HG02623 (cell line): Measurements from ENCODE around the gene STAP2.

ENCODE experiments used
- ATAC-seq: cut with Tn5 transposase; IDR thresholded peaks from one replicate; pipeline ENCODE4 v1.9.1; 2021; ENCODE audit warnings: moderate library complexity; ENCODE audit not compliant: unreplicated experiment

Gene STAP2, protein sequence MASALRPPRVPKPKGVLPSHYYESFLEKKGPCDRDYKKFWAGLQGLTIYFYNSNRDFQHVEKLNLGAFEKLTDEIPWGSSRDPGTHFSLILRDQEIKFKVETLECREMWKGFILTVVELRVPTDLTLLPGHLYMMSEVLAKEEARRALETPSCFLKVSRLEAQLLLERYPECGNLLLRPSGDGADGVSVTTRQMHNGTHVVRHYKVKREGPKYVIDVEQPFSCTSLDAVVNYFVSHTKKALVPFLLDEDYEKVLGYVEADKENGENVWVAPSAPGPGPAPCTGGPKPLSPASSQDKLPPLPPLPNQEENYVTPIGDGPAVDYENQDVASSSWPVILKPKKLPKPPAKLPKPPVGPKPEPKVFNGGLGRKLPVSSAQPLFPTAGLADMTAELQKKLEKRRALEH

DNA sequence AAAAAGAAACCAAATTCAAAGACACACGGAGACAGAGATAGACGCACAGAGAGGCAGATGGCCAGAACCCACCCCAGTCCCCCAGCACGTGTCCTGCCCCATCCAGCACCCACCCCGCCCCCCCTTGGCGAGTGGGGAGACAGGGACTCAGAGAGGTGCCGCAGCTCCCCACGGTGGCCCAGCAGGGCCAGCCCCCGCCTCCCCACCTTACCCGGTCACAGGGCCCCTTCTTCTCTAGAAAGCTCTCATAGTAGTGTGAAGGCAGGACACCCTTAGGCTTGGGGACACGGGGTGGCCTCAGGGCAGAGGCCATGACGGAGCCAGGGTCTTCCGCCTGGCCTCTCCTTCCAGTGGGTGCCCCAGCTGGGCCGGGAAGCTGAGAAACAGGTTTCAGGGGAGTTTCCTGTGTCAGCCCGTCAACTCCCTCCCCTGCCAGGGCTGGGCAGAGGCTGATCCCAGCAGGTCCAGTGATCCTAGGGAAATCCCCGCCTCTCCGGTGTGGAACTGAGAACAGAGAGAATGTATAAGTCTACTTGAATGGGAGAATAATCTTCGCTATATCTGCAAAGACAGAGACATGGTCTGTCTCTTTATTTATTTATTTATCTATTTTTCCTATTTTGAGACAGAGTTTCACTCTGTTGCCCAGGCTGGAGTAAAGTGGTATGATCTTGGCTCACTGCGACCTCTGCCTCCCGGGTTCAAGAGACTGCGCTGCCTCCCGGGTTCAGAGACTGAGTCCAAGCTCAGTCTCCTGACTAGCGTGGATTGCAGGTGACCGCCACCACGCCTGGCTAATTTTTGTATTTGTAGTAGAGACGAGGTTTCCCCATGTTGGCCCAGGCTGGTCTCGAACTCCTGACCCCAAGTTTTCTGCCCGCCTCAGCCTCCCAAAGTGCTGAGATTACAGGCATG, at the start of gene STAP2:
STAP2 (minus strand) TSS at position 387 of the 915 bp plus-strand sequence; CDS start at position 313, 74 bp downstream.
- no peak for ATAC-seq

GRCh38 chr19:4386041-4386782, 47.6 kb upstream of the STAP2 start:
- ATAC-seq: no peak

- ATAC-seq: no peak
Observed at GRCh38 chr19:4385291-4386040, 46.8 kb upstream of the STAP2 start.

- ATAC-seq: no peak
Observed at GRCh38 chr19:4380254-4380727, 41.7 kb upstream of the STAP2 start.

DNA sequence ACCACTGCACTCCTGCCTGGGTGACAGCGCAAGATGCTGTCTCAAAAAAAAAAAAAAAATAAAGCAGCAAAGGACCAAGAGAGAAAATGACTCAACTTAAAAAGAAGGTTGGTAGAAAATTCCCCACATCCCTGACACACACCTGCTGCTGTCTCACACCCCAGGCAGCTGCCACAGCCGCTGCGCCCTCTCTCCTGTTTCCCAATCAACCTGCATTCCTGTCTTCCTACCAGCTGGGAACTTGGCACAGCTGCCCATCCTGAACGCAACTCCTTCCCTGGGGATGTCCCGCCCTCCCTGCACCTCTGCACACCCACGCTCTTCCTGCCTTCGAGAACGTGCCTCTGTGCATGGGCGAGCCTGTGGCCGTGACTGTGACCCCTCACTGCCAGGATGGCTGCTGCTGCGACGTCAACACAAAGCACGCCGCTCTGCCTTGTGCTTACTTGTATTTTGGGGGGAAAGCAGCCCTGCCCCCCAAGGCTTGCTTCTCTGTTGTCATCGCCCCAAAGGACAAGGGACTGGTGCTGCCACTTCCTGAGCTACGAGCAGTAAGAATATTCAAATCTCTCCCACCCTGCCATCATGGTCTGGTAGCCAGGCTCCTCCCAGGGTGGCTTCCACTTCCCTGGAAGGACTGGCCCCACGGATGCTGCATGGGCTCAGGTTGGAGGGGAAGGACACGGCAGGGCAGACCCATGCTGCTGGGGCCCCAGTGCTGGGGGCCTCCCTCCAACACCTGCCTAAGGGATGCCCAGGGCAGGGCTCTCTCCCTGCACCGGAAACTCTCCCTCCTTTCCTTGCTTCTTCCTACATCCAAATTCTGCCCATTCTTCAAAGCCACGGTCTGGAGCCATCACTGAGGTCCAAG, 41.0 kb upstream of the STAP2 start:
- ATAC-seq: no peak

- no peak for ATAC-seq
Observed at GRCh38 chr19:4378886-4379285, 40.3 kb upstream of the STAP2 start.

DNA sequence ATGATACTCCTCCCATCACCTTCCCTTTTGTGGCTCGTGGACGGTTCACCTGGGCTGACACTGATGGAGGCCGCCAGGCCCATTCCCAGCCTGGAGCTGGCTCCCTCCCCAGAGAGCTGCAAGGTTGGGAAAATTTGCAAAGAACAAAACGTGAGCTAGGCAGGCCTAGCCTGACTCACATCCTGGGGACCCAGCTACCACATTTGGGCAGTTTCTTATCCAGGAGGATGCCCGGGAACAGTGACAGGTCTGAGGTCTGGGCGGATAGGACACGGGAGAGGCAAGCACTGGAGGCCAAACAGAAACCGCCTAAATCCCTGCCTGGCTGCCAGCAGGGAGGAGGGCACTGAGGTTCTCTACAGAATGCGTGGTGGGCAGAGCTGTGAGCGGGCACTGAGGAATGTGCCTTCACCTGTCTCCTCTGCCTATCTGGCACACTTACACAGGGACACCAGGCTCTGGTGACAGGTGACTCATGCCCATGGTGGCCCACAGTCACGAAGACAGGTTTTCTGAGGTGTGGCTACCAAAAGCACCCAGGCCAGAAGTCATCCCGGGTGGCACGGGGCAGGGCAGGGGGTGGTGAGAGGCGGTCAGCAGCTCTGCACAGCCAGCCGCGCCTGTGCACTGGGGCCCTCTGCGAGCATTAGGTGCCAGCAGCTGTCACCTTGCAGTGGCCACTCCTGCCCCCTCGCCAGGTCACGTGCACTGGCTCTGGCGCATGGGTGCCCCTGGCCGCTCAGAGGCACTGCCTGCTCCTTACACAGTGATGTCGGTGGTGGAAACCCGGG, 38.6 kb upstream of the STAP2 start:
- ATAC-seq: no peak

GRCh38 chr19:4376671-4376990, 38.0 kb upstream of the STAP2 start:
- no peak for ATAC-seq

DNA sequence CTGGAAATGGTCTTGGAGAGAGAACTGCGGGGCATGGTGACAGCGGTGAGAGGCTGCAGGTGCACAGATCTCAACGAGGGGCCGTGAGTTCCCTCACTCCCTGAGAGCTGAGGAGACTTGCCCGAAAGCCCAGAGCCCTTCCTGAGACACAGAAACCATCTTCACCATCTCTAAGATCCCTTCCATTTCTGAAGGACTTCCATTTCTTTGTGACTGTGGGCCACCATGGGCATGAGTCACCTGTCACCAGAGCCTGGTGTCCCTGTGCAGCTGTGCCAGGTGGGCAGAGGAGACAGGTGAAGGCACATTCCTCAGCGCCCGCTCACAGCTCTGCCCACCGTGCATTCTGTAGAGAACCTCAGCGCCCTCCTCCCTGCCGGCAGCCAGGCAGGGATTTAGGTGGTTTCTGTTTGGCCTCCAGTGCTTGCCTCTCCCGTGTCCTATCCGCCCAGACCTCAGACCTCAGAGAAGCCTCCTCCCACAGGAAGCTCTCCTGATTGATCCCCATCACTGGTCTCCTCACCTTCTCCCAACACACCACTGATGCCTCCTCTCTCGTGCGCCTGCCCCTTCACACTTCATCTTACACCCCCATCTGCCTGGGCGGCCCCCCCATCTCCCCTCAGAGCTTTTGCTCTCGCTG, 37.5 kb upstream of the STAP2 start:
- ATAC-seq: no peak

DNA sequence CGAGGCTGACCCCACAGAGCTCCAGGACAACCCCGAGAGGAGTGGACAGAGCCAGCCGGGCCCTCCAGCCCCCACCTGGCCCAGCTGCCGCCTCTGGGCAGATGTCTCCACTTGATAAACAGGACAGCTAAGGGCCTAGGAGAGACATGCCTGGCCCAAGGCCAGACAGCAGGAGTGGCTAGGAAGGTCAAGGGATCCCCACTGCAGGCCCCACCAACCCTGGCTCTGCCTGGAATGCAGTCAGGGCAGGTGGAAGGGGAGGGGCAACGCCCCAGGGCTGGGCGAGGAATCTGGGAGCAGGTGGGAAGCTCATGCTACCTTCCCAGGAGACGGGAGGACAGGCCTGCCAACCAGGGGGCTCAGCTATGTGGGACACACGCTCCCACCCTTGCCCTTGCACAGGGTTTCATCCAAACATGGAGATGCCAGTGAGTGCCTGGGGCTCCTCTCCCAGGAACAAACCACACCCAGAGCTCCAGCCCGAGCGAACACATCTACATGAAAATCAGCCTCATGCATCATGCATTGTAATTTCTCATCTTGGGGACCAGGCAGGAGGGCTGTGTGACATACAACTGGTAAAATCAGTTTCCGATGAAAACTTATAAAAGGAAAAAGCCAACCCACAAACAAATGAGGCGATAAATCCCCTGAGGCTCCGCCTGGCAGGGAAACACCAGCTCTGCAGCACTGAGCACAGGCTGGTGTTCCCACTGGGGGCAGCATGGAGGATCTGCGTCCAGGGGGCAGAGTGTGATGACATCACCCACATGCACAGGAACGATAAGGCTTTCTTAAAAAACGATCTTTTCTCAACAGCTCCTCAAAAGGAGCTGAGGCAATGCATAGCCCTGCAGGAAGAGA, 36.8 kb upstream of the STAP2 start:
- no peak for ATAC-seq

DNA sequence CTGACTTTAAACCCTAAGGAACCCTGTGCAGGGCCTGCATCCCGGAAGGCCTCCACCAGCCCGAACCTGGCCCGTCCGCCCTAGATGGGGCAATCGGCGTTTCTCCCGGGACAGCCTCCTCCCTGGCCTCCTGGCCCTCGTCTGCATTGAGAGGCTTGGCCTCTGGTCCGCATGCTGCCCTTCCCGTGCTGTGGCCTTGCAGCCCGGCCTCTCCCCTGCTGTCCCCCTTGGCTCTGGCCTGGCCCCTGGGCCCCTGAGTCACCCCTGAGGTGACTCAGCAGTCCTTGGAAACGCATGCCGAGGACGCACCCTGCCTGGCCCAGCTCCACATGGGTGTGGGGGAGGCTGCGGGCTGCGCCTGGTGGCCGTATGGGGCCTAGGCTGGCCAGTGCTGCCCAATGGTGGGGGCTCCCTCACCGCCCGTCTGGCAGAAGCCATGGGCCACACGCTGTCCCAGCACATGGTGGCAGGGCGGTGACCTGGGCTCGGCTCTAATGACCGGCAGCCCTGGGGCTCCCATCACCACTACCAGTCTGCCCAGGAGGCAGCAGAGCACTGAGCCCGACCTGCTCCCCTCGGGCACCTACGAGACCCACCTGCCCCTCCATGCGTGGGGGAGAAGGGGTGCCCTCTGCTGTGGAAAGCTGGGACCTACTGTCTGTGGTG, 36.0 kb upstream of the STAP2 start:
- no peak for ATAC-seq

- no peak for ATAC-seq
Observed at GRCh38 chr19:4373601-4374497, 35.2 kb upstream of the STAP2 start.

DNA sequence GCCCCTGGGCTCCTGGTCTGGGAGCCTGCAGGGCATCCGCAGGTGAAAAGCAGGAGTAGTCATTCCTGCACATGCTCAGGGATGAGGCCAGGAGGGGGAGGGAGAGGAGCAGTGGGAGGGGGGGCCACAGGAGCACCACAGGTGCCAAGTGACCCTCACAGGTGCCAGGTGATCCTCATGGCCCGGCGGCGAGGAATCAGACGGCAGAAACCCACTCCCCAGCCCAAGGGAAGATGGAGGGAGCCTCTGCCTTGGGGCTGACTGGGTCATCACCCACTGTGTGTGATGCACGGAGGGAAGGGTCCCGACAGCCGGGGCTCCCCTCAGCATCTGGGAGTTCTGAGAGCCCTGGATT, 34.4 kb upstream of the STAP2 start:
- ATAC-seq: no peak

GRCh38 chr19:4372165-4373012, 33.8 kb upstream of the STAP2 start:
- no peak for ATAC-seq
